Stomach (tissue), 9 donors: ENCODE results near the gene LTBP3. TPM values are rescaled to one million over a fixed set of nuclear protein-coding genes. Genes with fewer than 3 reads are reported as not detected.
"Not testable (repeated sequence)": the region's sequence is repeated elsewhere in the genome, so short reads cannot be mapped to it uniquely, and the experiment has no call there.

Source experiments
- DNase-seq, 2 donors: peaks; one replicate each; pipeline versions ENCODE4 v3.0.0 to v3.0.0-alpha.2; 2013 to 2019
- H3K27ac ChIP-seq, 5 donors: fragments of 200-600 bp in 4 of 5; sonication (generic) in 4 of 5; one replicate each; pipeline ENCODE4 v1.5.1; 2013 to 2019; ENCODE audit warnings: mild to moderate bottlenecking in 1 of 5, moderate library complexity in 1 of 5
- H3K27me3 ChIP-seq, 3 donors: fragments of 200-600 bp; sonication (generic); one replicate each; pipeline ENCODE4 v1.5.1; 2017 to 2019; ENCODE audit warnings: mixed run types in 1 of 3
- H3K36me3 ChIP-seq, 4 donors: fragments of 200-600 bp; sonication (generic); 1 replicate in 3 of 4; 2 replicates in 1 of 4; pipeline ENCODE4 v1.5.1; 2016 to 2019
- H3K4me1 ChIP-seq, 4 donors: fragments of 200-600 bp; sonication (generic); one replicate each; pipeline ENCODE4 v1.5.1; 2016 to 2019
- H3K4me3 ChIP-seq, 4 donors: fragments of 200-600 bp; sonication (generic) in 3 of 4; one replicate each; pipeline ENCODE4 v1.5.1; 2016 to 2019; ENCODE audit warnings: mild to moderate bottlenecking in 1 of 4
- H3K9me3 ChIP-seq, 4 donors: fragments of 200-600 bp; sonication (generic); one replicate each; pipeline ENCODE4 v1.5.1; 2016 to 2019
- EP300 ChIP-seq: sonication (generic); formaldehyde crosslinking; IDR thresholded peaks from one replicate; pipeline ENCODE4 v1.6.1; 2017; ENCODE audit warnings: antibody characterized with exemption
- POLR2A ChIP-seq, 4 donors: fragments of 450-650 bp; IDR thresholded peaks; one replicate each; pipeline ENCODE4 v1.6.1; 2016; ENCODE audit warnings: antibody characterized with exemption in 4 of 4, control low read depth in 2 of 4, mild to moderate bottlenecking in 1 of 4, moderate library complexity in 1 of 4
- POLR2AphosphoS5 ChIP-seq, 3 donors: sonication (generic); formaldehyde crosslinking; IDR thresholded peaks; one replicate each; pipeline ENCODE4 v1.6.1; 2016; ENCODE audit warnings: antibody characterized with exemption in 3 of 3
- WGBS, 5 donors: extraction: QIAGEN DNeasy Blood & Tissue Kit in 3 of 5; methylation state at CpG; one replicate each; pipeline versions ENCODE4 v1.1.5 to v1.1.7; 2013 to 2018; 5-methylcytosine and 5-hydroxymethylcytosine counted together
- intact Hi-C: fragments of 100-400 bp; cut with DNase I; formaldehyde crosslinking; loops from one replicate; pipeline ENCODE4 v1.15.1; 2023; ENCODE audit warnings: low total_unique reads
- polyA plus RNA-seq, 3 donors: library from polyadenylated mRNA; stranded (reverse); fragments of 200-250 nt; gene quantifications; one replicate each; pipeline ENCODE4 v1.2.3, GENCODE V29; 2013
- total RNA-seq, 5 donors: library from RNA; depleted of rRNA; stranded (reverse); fragments of >200 nt; gene quantifications; one replicate each; pipeline versions ENCODE4 v1.1.0 to v1.2.3, GENCODE V29; 2014 to 2016
- TF ChIP-seq, protein P1 (sequence below), 7 experiments: fragments of 450-650 bp in 4 of 7; fragments of 200-600 bp in 3 of 7; sonication (generic) in 3 of 7; IDR thresholded peaks; one replicate each; pipeline ENCODE4 v1.5.1; 2016 to 2019; ENCODE audit warnings: antibody characterized with exemption in 7 of 7, control low read depth in 2 of 7, mild to moderate bottlenecking in 1 of 7
- donor health status: healthy with polysubstance abuse.
- donor health status: Bipolar disorder and iron deficiency.
- donor health status: healthy.

The LTBP3 gene
- total and polyA plus RNA-seq, 8 donors = 26.9 to 452 (median 79.3) TPM

DNA sequence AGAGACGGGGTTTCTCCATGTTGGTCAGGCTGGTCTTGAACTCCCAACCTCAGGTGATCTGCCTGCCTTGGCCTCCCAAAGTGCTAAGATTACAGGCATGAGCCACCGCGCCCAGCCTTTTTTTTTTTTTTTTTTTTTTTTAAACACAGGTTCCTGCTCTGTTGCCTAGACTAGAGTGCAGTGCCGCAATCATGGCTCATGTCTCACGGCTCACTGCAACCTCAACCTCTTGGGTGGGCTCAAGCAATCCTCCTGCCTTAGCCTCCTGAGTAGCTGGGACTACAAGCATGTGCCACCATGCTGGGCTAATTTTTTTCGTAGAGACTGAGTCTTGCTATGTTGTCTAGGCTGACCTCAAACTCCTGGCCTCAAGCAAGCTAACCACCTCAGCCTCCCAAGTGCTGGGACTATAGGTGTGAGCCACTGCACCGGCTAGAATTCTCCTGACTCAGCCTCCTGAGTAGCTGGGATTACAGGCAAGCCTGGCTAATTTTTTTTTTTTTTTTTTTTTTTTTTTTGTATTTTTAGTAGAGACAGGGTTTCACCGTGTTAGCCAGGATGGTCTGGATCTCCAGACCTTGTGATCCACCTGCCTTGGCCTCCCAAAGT lies 39.1 kb downstream of the LTBP3 start:
- 90 to 97% (median 92%) methylated on average over 8 of the region's 8 CpGs for WGBS, 5 donors
- H3K27me3 ChIP-seq, H3K36me3 ChIP-seq, DNase-seq, H3K4me3 ChIP-seq, H3K27ac ChIP-seq, H3K9me3 ChIP-seq, intact Hi-C loops: not testable (repeated sequence)
- H3K4me1 ChIP-seq = peaks cover 2 to 11% (median 7%) of the 10 kb centered on the region in 4 donors

- intact Hi-C loops = no loop called here
Observed at GRCh38 chr11:65516135-65516968, 41.8 kb downstream of the LTBP3 start.

GRCh38 chr11:65512311-65512710 lies 45.8 kb downstream of the LTBP3 start:
- not testable (repeated sequence) for H3K9me3 ChIP-seq, H3K36me3 ChIP-seq, H3K27ac ChIP-seq, DNase-seq, H3K27me3 ChIP-seq, H3K4me3 ChIP-seq
- 92 to 98% (median 96%) methylated on average over 3 of the region's 3 CpGs for WGBS, 5 donors
- peaks cover 4 to 28% (median 15%) of the 10 kb centered on the region in 4 donors for H3K4me1 ChIP-seq
- intact Hi-C loops = loop anchor here (5.0 kb wide), 1 partner anchor 145 kb away; no protein-coding TSS in a partner anchor

More at GRCh38 chr11:65516135-65516968, 41.8 kb downstream of the LTBP3 start:
- Histone ChIP-seq H3K4me3 (no peak overlapping the region), H3K36me3 (no peaks in the 10 kb centered on the region), H3K9me3 (no peaks in the 10 kb centered on the region), H3K27me3 (no peaks in the 10 kb centered on the region), H3K4me1 (no peaks in the 10 kb centered on the region), H3K27ac (no peak overlapping the region)
- no peak for DNase-seq
- 54 to 80% (median 75%) methylated on average over 4 to 5 of the region's 5 CpGs for WGBS, 5 donors
- TF ChIP-seq, protein P1, sequence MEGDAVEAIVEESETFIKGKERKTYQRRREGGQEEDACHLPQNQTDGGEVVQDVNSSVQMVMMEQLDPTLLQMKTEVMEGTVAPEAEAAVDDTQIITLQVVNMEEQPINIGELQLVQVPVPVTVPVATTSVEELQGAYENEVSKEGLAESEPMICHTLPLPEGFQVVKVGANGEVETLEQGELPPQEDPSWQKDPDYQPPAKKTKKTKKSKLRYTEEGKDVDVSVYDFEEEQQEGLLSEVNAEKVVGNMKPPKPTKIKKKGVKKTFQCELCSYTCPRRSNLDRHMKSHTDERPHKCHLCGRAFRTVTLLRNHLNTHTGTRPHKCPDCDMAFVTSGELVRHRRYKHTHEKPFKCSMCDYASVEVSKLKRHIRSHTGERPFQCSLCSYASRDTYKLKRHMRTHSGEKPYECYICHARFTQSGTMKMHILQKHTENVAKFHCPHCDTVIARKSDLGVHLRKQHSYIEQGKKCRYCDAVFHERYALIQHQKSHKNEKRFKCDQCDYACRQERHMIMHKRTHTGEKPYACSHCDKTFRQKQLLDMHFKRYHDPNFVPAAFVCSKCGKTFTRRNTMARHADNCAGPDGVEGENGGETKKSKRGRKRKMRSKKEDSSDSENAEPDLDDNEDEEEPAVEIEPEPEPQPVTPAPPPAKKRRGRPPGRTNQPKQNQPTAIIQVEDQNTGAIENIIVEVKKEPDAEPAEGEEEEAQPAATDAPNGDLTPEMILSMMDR (IDR thresholded peaks at IDR 0.05) = no peak
- TF ChIP-seq POLR2AphosphoS5 (IDR thresholded peaks at IDR 0.05) = no peak

GRCh38 chr11:65506772-65507505 lies 51.2 kb downstream of the LTBP3 start:
- Histone ChIP-seq H3K36me3 (peaks cover 47 to 50% (median 48%) of the 10 kb centered on the region in 4 donors), H3K27me3 (no peaks in the 10 kb centered on the region), H3K4me3 (peak overlapping the region; percentile 17 to 85 (median 80)), H3K27ac (peak overlapping the region; percentile 88 to 99 (median 99)), H3K9me3 (no peaks in the 10 kb centered on the region), H3K4me1 (peaks cover 32 to 63% (median 55%) of the 10 kb centered on the region in 4 donors)
- 8 to 23% (median 12%) methylated on average over 7 of the region's 7 CpGs for WGBS, 5 donors
- peak; percentile 56 to 92 for DNase-seq
- intact Hi-C loops = loop anchor here (5.0 kb wide), 1 partner anchor 35 kb away; no protein-coding TSS in a partner anchor
- peak in 1 of 4 donors; percentile 48 for TF ChIP-seq POLR2A (IDR thresholded peaks at IDR 0.05)
- TF ChIP-seq, protein P1 (IDR thresholded peaks at IDR 0.05) = no peak
- no peak for TF ChIP-seq EP300
- peak; percentile 6 to 87 (median 79) for TF ChIP-seq POLR2AphosphoS5 (IDR thresholded peaks at IDR 0.05)

DNA sequence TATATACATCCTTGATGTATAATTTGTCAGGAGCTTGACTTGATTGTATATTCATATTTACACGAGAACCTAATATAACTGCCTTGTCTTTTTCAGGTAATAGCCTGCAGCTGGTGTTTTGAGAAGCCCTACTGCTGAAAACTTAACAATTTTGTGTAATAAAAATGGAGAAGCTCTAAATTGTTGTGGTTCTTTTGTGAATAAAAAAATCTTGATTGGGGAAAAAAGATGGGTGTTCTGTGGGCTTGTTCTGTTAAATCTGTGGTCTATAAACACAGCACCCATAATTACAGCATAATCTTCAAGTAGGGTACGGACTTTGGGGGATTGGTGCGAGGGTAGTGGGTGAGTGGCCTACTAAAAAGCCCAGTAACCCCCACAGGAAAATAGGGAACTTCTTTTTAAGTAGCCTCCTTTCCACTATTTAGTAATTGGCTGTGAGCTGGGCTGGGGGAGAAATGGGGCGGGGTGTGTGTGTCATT lies 51.8 kb downstream of the LTBP3 start:
- Histone ChIP-seq H3K9me3 (no peaks in the 10 kb centered on the region), H3K27me3 (no peaks in the 10 kb centered on the region), H3K36me3 (peaks cover 53 to 56% (median 54%) of the 10 kb centered on the region in 4 donors), H3K4me1 (peaks cover 32 to 63% (median 55%) of the 10 kb centered on the region in 4 donors), H3K4me3 (peak overlapping the region; percentile 77 to 95 (median 84)), H3K27ac (peak overlapping the region; percentile 88 to 99 (median 99))
- TF ChIP-seq POLR2AphosphoS5 (IDR thresholded peaks at IDR 0.05) = no peak
- TF ChIP-seq POLR2A (IDR thresholded peaks at IDR 0.05) = peak in 1 of 4 donors; percentile 60
- 26 to 52% (median 32%) methylated on average over 4 of the region's 4 CpGs for WGBS, 5 donors
- intact Hi-C loops = loop anchor here (5.0 kb wide), 1 partner anchor 34 kb away; no protein-coding TSS in a partner anchor
- DNase-seq = peak in 1 of 2 donors; percentile 92
